Common myeloid progenitor, CD34-positive (primary cell): ENCODE measurements around the gene DHODH.

ENCODE experiments used
- CTCF ChIA-PET: fragments of 350-600 bp; sonication (Branson Sonifier 250); formaldehyde crosslinking; loops from one replicate; lab custom pipeline; 2021; ENCODE audit warnings: antibody characterized with exemption; lab: Charles Lee
- POLR2A ChIA-PET: fragments of 350-600 bp; sonication (Branson Sonifier 250); formaldehyde crosslinking; loops from one replicate; lab custom pipeline; 2021; ENCODE audit warnings: antibody characterized with exemption; lab: Charles Lee
- DNase-seq, 3 donors: peaks; one replicate each; pipeline versions ENCODE4 v3.0.0 to v3.0.0-alpha.2; 2013
- H3K27ac ChIP-seq, 2 experiments: 1 replicate in 1 of 2; 2 replicates in 1 of 2; pipeline ENCODE4 v1.7.0; 2013; ENCODE audit warnings: inconsistent platforms in 2 of 2, low read length in 2 of 2, mild to moderate bottlenecking in 2 of 2, low read depth in 1 of 2, moderate library complexity in 1 of 2; ENCODE audit not compliant: severe bottlenecking in 2 of 2, insufficient read depth in 1 of 2, poor library complexity in 1 of 2
- H3K27me3 ChIP-seq, 5 experiments: replicated peaks in 2 of 5; 1 replicate in 3 of 5; 2 replicates in 2 of 5; pipeline versions ENCODE4 v1.6.1 to v1.7.0; 2013; ENCODE audit warnings: low read length in 4 of 5, mild to moderate bottlenecking in 2 of 5, moderate library complexity in 2 of 5, inconsistent platforms in 1 of 5; ENCODE audit not compliant: insufficient read depth in 5 of 5, control insufficient read depth in 4 of 5
- H3K36me3 ChIP-seq, 4 experiments: 1 replicate in 2 of 4; 2 replicates in 2 of 4; pipeline versions ENCODE4 v1.6.1 to v1.7.0; 2013; ENCODE audit warnings: low read length in 3 of 4, control low read depth in 1 of 4, mild to moderate bottlenecking in 1 of 4; ENCODE audit not compliant: control insufficient read depth in 4 of 4, insufficient read depth in 4 of 4
- H3K4me1 ChIP-seq, 4 experiments: 1 replicate in 3 of 4; 2 replicates in 1 of 4; pipeline versions ENCODE4 v1.6.1 to v1.7.1; 2013; ENCODE audit warnings: low read length in 3 of 4, mild to moderate bottlenecking in 3 of 4, control low read depth in 1 of 4, inconsistent platforms in 1 of 4, moderate library complexity in 1 of 4; ENCODE audit not compliant: control insufficient read depth in 4 of 4, insufficient read depth in 4 of 4; ENCODE audit errors: control extremely low read depth in 1 of 4
- H3K4me3 ChIP-seq, 7 experiments: 1 replicate in 4 of 7; 2 replicates in 3 of 7; pipeline versions ENCODE4 v1.5.1 to v1.7.0; 2013; ENCODE audit warnings: mild to moderate bottlenecking in 7 of 7, low read length in 6 of 7, moderate library complexity in 6 of 7, inconsistent platforms in 2 of 7, low read depth in 2 of 7, control low read depth in 1 of 7; ENCODE audit not compliant: insufficient read depth in 4 of 7, control insufficient read depth in 1 of 7; ENCODE audit errors: extremely low read depth in 1 of 7
- H3K9me3 ChIP-seq, 5 experiments: 1 replicate in 4 of 5; 2 replicates in 1 of 5; pipeline versions ENCODE4 v1.6.1 to v1.7.1; 2013; ENCODE audit warnings: low read length in 4 of 5, mild to moderate bottlenecking in 2 of 5, inconsistent platforms in 1 of 5, low read depth in 1 of 5, moderate library complexity in 1 of 5; ENCODE audit not compliant: control insufficient read depth in 4 of 5, insufficient read depth in 2 of 5; ENCODE audit errors: control extremely low read depth in 1 of 5
- WGBS: methylation state at CpG from one replicate; pipeline ENCODE4 v1.1.5; 2013; ENCODE audit not compliant: insufficient coverage; 5-methylcytosine and 5-hydroxymethylcytosine counted together

Gene DHODH

DNA sequence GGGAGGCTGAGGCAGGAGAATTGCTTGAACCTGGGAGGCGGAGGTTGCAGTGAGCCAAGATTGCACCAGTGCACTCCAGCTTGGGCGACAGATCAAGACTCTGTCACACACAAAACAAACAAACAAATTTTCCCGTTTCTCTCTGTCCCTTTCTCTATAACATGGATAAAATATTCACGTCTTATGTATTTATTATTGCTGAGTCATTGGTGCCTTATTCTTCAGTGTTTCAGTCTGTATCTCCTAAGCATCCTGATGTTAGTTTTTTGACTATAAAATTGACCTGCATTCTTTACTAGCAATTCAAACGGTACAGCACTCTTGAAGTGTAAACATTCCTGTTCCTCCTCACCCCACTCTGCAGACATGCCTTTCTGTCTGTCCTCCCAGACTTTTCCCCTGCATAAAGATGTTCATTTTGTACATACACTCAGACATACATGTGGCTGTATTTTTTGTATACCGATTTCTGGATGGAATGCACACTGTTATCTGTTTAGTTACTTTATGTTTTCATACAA is 16.4 kb downstream of the DHODH start:
- ChIA-PET POLR2A (no interaction called here), CTCF (no interaction called here)
- H3K4me1 ChIP-seq: no peaks in the 10 kb centered on the region
- no peak overlapping the region for H3K27ac ChIP-seq
- no peaks in the 10 kb centered on the region for H3K27me3 ChIP-seq
- DNase-seq: no peak
- no peak overlapping the region for H3K4me3 ChIP-seq
- H3K36me3 ChIP-seq: peaks cover 6 to 64% (median 40%) of the 10 kb centered on the region in 4 experiments
- WGBS: 79% methylated on average over 2 of the region's 6 CpGs
- H3K9me3 ChIP-seq: no peaks in the 10 kb centered on the region

DNA sequence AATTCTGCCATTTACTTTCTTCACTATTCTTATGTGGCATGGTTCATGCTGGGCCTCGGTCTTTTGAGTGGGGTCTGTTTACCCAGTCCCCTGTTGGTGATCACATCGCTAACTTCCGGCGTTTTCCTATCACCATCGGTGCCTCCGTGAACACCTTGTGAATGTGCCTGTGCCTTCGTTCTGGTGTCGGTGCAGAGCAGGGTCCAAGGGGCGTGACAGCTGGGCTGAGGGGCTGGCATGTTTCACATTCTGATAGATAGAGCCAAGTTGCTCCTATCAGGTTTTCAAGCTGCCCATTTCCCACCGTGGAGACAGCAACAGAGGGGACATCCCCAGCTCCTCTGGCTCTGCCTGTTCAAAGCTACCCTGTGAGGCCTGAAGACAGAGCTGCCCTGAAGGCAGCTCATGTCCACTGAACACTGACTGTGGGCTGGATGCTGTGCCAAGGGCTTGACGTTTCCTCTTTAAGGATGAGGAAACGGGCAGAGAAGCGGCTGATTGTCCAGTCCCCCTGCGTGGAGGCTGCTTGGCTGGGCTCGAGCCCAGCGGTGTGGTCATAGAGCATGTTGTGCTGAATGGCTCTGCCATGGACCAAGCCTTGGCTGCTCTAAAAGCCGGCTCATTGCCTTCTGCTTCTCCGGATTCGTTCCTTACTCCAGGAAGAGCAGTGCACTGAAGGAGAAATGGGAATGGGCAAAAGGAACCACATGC is 17.0 kb downstream of the DHODH start:
- CTCF ChIA-PET: no interaction called here

DNA sequence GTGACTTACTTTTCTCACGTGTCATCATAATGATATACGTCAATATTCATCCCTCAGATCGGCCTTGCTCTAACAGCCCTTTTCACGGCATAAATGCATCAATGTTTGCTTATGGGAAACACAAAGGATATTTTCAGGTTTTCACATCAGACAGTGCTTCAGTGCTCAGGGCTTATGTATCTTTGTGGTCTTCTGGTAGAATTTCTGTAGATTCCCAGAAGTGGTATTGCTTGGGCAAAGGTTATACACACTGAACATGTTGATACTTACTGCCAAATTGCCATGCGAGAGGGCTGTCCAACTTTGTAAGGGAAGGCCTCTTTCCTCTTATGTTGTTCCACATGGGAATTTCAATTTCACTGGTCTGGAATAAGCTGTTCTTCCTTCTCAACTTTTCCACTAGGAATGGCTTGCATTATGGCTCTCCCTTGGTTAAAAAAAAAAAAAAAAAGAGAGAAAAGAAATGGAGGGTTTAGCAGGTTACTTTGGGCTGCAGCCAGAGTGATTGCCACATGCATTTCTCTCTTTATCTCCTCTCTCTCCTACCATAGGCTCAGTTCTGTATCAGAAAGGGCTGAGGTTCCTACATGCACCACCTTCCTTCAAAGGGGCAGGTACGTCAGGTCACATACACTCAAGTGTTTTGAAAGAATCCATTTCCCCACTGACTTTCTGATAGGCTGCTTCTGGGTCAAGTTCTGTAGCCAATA is 19.3 kb downstream of the DHODH start:
- Histone ChIP-seq H3K36me3 (peaks cover 2 to 47% (median 23%) of the 10 kb centered on the region in 4 experiments), H3K4me3 (no peak overlapping the region), H3K27ac (no peak overlapping the region), H3K4me1 (no peaks in the 10 kb centered on the region), H3K9me3 (no peaks in the 10 kb centered on the region), H3K27me3 (no peaks in the 10 kb centered on the region)
- DNase-seq: no peak
- 98% methylated on average over 6 of the region's 6 CpGs for WGBS
- ChIA-PET CTCF (no interaction called here), POLR2A (no interaction called here)

More for the DNA sequence above, 17.0 kb downstream of the DHODH start:
- Histone ChIP-seq H3K36me3 (peaks cover 6 to 61% (median 38%) of the 10 kb centered on the region in 4 experiments), H3K27ac (no peak overlapping the region), H3K4me3 (no peak overlapping the region), H3K9me3 (no peaks in the 10 kb centered on the region), H3K4me1 (no peaks in the 10 kb centered on the region), H3K27me3 (no peaks in the 10 kb centered on the region)
- POLR2A ChIA-PET: no interaction called here
- DNase-seq: no peak
- WGBS: over 99% methylated on average over 19 of the region's 19 CpGs

DNA sequence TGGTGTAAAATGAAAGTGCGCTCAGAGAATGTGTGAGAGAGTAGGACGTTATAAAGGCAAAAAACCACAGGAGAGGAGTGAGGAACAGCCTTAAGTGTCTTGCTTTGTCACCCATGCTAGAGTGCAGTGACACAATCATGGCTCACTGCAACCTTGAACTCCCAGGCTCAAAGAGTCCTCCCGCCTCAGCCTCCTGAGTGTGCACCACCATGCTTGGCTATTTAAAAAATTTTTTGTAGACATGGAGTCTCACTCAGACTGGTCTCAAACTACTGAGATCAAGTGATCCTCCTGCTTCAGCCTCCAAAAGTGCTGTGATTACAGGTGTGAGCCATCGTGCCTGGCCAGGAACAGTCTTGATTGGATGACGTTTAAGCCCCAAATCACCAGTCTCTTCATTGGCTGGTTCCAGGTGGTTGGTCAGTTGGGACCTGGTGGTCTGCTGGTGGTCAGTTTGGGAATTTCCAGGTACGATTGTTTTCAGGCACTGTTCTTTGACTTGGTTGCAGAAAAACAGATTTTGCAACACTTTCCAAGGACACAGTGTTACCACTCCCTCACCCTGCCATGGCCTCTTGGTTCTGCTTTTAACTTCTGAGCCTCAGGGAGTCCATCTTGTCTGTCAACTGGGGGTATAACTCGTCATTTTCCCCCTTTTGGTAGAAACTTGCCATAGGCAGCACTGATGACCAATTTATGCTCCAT is 21.2 kb downstream of the DHODH start:
- Histone ChIP-seq H3K27me3 (no peaks in the 10 kb centered on the region), H3K36me3 (peaks cover 2 to 31% (median 9%) of the 10 kb centered on the region in 4 experiments), H3K4me1 (no peaks in the 10 kb centered on the region), H3K27ac (no peak overlapping the region), H3K4me3 (no peak overlapping the region), H3K9me3 (no peaks in the 10 kb centered on the region)
- POLR2A ChIA-PET: no interaction called here
- WGBS: 98% methylated on average over 7 of the region's 7 CpGs
- no peak for DNase-seq
- CTCF ChIA-PET: interaction anchor here (1.4 kb wide), 1 partner anchor 8 kb away, joined by 4 read pairs; no protein-coding TSS in a partner anchor

DNA sequence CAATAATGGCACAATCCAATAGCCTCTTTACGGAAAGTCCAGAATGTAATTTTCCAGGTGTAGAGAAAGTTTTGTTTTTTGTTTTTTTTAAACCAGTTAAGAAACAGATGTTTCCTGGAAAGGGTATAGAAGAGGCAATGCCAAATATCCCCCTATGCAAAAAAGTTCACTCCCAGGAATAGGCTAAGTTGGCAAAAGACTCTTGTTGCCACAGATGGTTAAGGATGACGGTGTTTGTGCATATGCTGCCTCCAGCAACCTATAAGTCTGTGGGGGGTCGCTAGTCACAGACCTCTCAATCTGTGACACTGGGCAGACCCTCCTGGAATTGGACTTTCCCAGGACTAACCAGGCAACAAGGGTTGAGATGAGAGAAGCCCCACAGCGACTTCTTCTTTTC is 24.9 kb downstream of the DHODH start:
- no peaks in the 10 kb centered on the region for H3K27me3 ChIP-seq
- no peaks in the 10 kb centered on the region for H3K4me1 ChIP-seq
- 92% methylated on average over 2 of the region's 4 CpGs for WGBS
- H3K9me3 ChIP-seq: no peaks in the 10 kb centered on the region
- ChIA-PET CTCF (no interaction called here), POLR2A (no interaction called here)
- peaks cover 0 to 9% (median under 1%) of the 10 kb centered on the region in 4 experiments for H3K36me3 ChIP-seq
- no peak for DNase-seq
- H3K27ac ChIP-seq: no peak overlapping the region
- no peak overlapping the region for H3K4me3 ChIP-seq

DNA sequence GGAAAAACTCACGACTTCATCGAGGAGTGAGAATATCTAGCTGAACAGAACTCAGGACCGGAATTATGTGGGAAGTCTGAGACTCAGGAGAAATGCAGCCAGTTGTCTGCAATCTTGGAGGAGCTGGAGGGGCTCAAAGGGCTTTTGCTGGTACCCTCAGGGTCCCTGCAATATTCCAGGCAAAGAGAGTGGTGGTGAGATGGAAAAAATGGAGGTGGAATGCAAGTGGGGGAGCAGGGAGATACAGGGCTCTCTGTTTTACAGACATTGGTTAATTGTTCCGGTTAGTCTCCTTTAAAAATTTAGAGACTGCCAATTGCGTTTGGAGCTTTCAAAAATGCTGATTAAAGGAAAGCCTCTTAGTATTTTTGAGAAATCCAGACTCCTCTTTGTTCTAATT is 27.6 kb downstream of the DHODH start:
- POLR2A ChIA-PET: no interaction called here
- no peak overlapping the region for H3K4me3 ChIP-seq
- peaks cover 0 to 2% (median under 1%) of the 10 kb centered on the region in 4 experiments for H3K36me3 ChIP-seq
- no peaks in the 10 kb centered on the region for H3K4me1 ChIP-seq
- H3K9me3 ChIP-seq: no peaks in the 10 kb centered on the region
- WGBS: 97% methylated on average over 4 of the region's 5 CpGs
- no peak overlapping the region for H3K27ac ChIP-seq
- H3K27me3 ChIP-seq: no peaks in the 10 kb centered on the region
- CTCF ChIA-PET: no interaction called here
- no peak for DNase-seq
